Measurements from ENCODE around the gene DEXI. TPM values are rescaled to one million over a fixed set of nuclear protein-coding genes. Genes with fewer than 3 reads are reported as not detected.

DEXI gene
- total RNA-seq, 1 donor from 2014 or later, result 41.6 TPM

- DNase-seq (ENCODE audit: low spot score), result no peak
Observed at GRCh38 chr16:10895053-10895946, 47.0 kb downstream of the DEXI start.

GRCh38 chr16:10892782-10893318 lies 49.4 kb downstream of the DEXI start:
- DNase-seq (ENCODE audit: low spot score), result no peak

- no peak for DNase-seq (ENCODE audit: low spot score)
Observed at GRCh38 chr16:10889855-10890254, 52.4 kb downstream of the DEXI start.

GRCh38 chr16:10888320-10888937 lies 53.8 kb downstream of the DEXI start:
- no peak for DNase-seq (ENCODE audit: low spot score)

GRCh38 chr16:10885246-10885645 lies 57.0 kb downstream of the DEXI start:
- no peak for DNase-seq (ENCODE audit: low spot score)

GRCh38 chr16:10883004-10883403 lies 59.3 kb downstream of the DEXI start:
- peak; percentile 77 for DNase-seq (ENCODE audit: low spot score)

- DNase-seq (ENCODE audit: low spot score), result no peak
Observed at GRCh38 chr16:10881479-10882030, 60.7 kb downstream of the DEXI start.

GRCh38 chr16:10880594-10881452 lies 61.4 kb downstream of the DEXI start:
- peak; percentile 55 for DNase-seq (ENCODE audit: low spot score)

- peak; percentile 53 for DNase-seq (ENCODE audit: low spot score)
Observed at GRCh38 chr16:10879681-10880589, 62.3 kb downstream of the DEXI start.

Other genes starting within 250 kb of the DEXI start
- gene TEKT5, start 247.5 kb downstream of the DEXI start, total RNA-seq, result not detected
- 32.9 TPM for gene NUBP1, start 198.6 kb downstream of the DEXI start, total RNA-seq
- 0.45 TPM for gene TVP23A, start 123.7 kb downstream of the DEXI start, total RNA-seq
- gene CIITA, start 65.3 kb downstream of the DEXI start, total RNA-seq, result 10.0 TPM
- 27.5 TPM for gene CLEC16A, start 2.1 kb upstream of the DEXI start, total RNA-seq

All from mesenteric fat pad (tissue), 1 donor.